ENCODE measurements around the gene UBA6. TPM values are rescaled to one million over a fixed set of nuclear protein-coding genes. Genes with fewer than 3 reads are reported as not detected.
"Not testable (repeated sequence)": the region's sequence is repeated elsewhere in the genome, so short reads cannot be mapped to it uniquely, and the experiment has no call there.

The UBA6 gene
- total RNA-seq, 1 experiment from 2014 or later: 51.3 TPM

- DNase-seq (ENCODE audit: low read depth, low spot score): no peak
- in situ Hi-C loops (cut with HindIII; ENCODE audit: low pct_unique_long_range_greater_than_20kb, low sequenced_read_pairs): no loop called here
Observed at GRCh38 chr4:67691328-67691727, 9.6 kb downstream of the UBA6 start.

- in situ Hi-C loops (cut with HindIII; ENCODE audit: low pct_unique_long_range_greater_than_20kb, low sequenced_read_pairs): no loop called here
- no peak for DNase-seq (ENCODE audit: low read depth, low spot score)
Observed at GRCh38 chr4:67687636-67688035, 13.3 kb downstream of the UBA6 start.

DNA sequence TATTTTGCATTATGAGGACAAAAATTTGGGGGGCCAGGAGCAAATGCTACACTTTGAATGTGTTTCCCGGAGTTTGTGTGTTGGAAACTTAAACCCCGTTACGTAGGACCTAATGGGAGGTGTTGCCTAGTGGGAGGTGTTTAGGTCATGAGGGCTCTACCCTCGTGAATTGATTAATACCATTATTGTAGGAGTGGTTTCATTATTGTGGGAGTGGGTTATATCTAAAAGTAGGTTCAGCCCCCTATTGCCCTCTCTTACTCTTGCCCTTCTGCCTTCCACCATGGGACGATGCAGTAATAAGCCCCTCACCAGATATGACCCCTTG lies 15.5 kb downstream of the UBA6 start:
- in situ Hi-C loops (cut with HindIII; ENCODE audit: low pct_unique_long_range_greater_than_20kb, low sequenced_read_pairs): no loop called here
- DNase-seq (ENCODE audit: low read depth, low spot score): no peak

DNA sequence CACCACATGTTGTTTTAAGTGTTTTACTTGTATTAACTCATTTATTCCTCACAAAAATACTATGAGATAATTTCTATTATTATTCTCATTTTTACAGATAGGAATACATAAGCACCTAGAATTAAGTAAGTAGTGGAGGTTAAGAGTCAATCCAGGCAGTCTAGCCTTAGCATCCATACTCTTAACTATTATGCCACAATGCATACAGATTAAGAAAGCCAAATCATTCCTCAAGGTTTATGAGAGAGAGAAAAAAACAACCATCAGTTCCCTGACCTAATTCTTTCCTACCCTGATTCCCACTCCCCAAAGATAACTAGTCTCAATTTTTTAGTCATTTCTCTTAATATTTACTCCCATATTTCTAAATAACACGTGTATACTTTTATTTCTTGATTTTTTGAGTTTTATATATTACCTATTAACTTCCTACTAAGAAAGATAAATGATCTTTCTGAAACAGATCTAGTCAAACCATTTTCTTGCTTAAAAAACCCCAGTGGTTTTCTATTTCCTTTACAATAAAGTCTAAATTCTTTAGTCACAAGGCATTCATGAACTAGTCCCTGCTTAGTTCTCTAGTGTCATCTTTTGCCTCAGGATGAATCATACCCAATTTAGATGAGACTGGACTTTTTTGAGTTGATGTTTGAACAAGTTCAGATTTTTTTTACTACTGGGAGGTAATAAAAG lies 16.0 kb downstream of the UBA6 start:
- no peak for DNase-seq (ENCODE audit: low read depth, low spot score)
- in situ Hi-C loops (cut with HindIII; ENCODE audit: low pct_unique_long_range_greater_than_20kb, low sequenced_read_pairs): no loop called here

DNA sequence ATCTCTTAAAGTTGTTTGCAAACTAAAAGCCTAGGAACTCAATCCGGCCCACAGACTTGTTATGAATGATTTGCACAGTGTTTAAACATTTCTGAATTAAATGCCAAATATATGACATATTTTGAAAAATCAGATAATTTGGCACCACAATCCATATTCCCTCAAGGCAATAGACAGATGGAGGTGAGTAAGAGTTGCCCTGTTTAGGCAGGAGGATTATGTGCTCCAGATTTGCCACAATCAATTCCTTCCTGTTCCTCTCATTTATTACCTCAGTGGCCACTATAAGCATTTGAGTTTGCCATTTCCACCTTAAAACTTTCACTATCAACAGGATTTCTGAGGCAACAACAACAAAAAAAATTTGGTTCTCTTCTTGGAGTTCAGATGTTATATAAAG lies 18.7 kb downstream of the UBA6 start:
- in situ Hi-C loops (cut with HindIII; ENCODE audit: low pct_unique_long_range_greater_than_20kb, low sequenced_read_pairs): no loop called here

DNA sequence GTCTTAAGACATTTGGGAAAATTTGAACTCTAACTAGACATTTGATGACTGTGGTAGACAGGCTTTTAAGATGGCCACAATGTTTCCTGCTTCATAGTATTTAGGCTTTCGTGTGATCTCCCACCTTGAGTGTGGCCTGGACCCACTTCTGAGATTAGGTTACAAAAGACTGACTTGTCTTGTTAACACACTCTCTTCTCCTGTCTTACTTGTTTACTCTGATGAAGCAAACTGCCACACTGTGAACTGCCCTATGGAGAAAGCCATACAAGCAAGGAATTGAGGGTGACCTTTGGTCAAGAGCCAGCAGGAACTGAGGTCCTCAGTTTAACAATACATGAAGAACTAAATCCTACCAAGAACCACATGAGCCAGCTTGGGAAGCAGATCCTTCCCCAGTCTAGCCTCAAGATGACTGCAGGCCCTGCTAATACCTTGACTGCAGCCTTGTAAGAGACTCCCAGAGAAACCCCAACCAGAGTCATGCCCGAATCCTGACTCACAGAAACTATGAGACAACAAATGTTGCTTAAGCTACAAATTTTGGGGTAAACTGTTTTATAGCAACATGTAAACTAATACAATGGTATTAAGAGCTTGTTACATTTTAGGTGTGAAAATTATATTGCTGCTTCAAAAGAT lies 20.3 kb downstream of the UBA6 start:
- DNase-seq (ENCODE audit: low read depth, low spot score): no peak
- in situ Hi-C loops (cut with HindIII; ENCODE audit: low pct_unique_long_range_greater_than_20kb, low sequenced_read_pairs): no loop called here

More for the DNA sequence above, 18.7 kb downstream of the UBA6 start:
- no peak for DNase-seq (ENCODE audit: low read depth, low spot score)

- no peak for DNase-seq (ENCODE audit: low read depth, low spot score)
- in situ Hi-C loops (cut with HindIII; ENCODE audit: low pct_unique_long_range_greater_than_20kb, low sequenced_read_pairs): no loop called here
Observed at GRCh38 chr4:67678612-67679011, 22.3 kb downstream of the UBA6 start.

DNA sequence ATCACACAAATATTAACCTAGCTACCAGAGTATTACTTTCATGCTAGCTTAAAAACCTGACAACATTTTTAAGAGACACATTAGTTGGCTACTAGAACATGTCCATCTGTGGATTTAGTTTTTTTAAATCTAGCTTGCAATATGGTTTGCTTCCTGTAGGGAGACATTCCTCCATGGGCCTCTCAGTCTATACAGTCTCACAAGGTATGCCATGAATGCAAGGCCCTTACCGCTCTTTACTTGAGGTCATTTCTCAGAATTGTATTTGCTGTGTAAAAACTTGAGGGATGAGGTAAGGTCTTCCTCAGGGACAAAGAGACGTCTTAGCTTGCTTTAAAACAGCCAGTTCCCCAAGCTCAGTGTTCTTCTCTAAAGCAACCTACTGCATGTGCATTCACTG lies 26.9 kb downstream of the UBA6 start:
- peak; percentile 1 for DNase-seq (ENCODE audit: low read depth, low spot score)
- in situ Hi-C loops (cut with HindIII; ENCODE audit: low pct_unique_long_range_greater_than_20kb, low sequenced_read_pairs): no loop called here

DNA sequence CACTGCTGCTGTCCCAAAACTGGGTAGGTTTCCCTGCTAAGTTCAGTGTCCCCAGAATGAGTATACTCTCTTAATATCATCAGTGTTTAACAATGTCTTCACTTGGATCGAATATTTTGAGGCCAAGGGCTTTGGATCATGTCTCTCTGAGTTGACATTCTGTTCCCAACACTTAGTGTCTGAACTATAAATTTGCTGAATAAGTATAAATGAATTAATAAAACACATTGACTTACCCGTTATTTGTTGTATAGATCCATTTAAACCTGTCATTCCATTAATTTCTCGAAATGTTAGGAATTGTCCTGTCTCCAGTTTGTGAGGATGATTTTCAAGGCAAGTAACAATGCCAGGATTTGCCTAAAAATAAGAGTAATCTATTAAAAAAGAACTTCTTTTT lies 32.6 kb downstream of the UBA6 start:
- in situ Hi-C loops (cut with HindIII; ENCODE audit: low pct_unique_long_range_greater_than_20kb, low sequenced_read_pairs): no loop called here
- DNase-seq (ENCODE audit: low read depth, low spot score): no peak

- no peak for DNase-seq (ENCODE audit: low read depth, low spot score)
- in situ Hi-C loops (cut with HindIII; ENCODE audit: low pct_unique_long_range_greater_than_20kb, low sequenced_read_pairs): no loop called here
Observed at GRCh38 chr4:67660418-67660817, 40.5 kb downstream of the UBA6 start.

DNA sequence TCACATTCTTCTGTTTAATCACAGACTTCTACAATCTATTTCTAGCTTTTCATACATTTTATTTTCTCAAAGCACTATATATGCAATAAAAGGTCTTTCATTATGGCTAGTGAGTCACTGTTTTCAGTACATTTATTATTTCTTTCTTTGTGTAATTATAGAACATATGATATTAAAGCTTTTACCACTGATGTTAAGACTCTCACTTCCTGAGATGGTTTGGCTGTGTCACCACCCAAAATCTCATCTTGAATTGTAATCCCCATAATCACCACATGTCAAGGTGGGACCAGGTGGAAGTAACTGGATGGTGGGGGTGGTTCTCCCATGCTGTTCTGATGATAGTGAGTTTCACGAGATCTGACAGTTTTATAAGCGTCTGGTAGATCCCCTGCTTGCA lies 41.9 kb downstream of the UBA6 start:
- DNase-seq (ENCODE audit: low read depth, low spot score): no peak
- in situ Hi-C loops (cut with HindIII; ENCODE audit: low pct_unique_long_range_greater_than_20kb, low sequenced_read_pairs): no loop called here

DNA sequence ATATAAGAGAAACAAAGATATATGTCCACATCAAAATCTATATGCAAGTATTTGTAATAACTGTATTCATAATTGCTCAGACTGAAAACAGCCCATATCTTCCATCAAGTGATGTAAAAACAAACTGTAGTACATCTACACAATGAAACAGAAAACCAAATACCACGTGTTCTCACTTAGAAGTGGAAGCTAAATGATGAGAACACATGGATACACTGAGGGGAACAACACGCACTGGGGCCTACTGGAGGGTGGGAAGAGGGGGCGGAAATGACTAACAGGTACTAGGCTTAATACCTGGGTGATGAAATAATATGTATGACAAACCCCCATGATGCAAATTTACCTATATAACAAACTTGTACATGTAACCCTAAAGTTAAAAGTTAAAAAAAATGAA lies 42.7 kb downstream of the UBA6 start:
- in situ Hi-C loops (cut with HindIII; ENCODE audit: low pct_unique_long_range_greater_than_20kb, low sequenced_read_pairs): no loop called here
- no peak for DNase-seq (ENCODE audit: low read depth, low spot score)

GRCh38 chr4:67651536-67651935 lies 49.4 kb downstream of the UBA6 start:
- in situ Hi-C loops (cut with HindIII; ENCODE audit: low pct_unique_long_range_greater_than_20kb, low sequenced_read_pairs): no loop called here
- no peak for DNase-seq (ENCODE audit: low read depth, low spot score)

GRCh38 chr4:67638136-67638535 lies 62.8 kb downstream of the UBA6 start:
- no peak for DNase-seq (ENCODE audit: low read depth, low spot score)
- in situ Hi-C loops (cut with HindIII; ENCODE audit: low pct_unique_long_range_greater_than_20kb, low sequenced_read_pairs): no loop called here

- in situ Hi-C loops (cut with HindIII; ENCODE audit: low pct_unique_long_range_greater_than_20kb, low sequenced_read_pairs): not testable (repeated sequence)
Observed at GRCh38 chr4:67636978-67637377, 64.0 kb downstream of the UBA6 start.

GRCh38 chr4:67635331-67635730 lies 65.6 kb downstream of the UBA6 start:
- in situ Hi-C loops (cut with HindIII; ENCODE audit: low pct_unique_long_range_greater_than_20kb, low sequenced_read_pairs): no loop called here
- DNase-seq (ENCODE audit: low read depth, low spot score): no peak

More at GRCh38 chr4:67636978-67637377, 64.0 kb downstream of the UBA6 start:
- DNase-seq (ENCODE audit: low read depth, low spot score): not testable (repeated sequence)

DNA sequence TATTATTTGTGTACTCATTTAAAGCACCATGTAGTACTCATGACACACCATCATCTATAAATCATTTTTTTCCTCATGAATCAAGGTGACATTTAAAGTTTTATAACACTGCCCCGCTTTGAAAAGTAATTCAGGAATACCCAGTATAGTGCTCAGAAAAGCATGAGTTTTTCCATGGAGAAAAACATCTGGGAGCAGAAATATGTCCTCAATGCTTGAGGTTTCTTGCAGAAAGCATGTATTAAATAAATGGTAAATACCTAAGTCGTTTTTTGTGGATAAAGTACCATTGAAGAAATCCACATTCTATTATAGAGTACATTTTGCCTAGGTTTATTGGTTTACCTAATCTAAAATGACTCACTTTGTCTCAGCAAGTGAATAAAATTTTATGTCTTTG lies 66.2 kb downstream of the UBA6 start:
- in situ Hi-C loops (cut with HindIII; ENCODE audit: low pct_unique_long_range_greater_than_20kb, low sequenced_read_pairs): no loop called here
- no peak for DNase-seq (ENCODE audit: low read depth, low spot score)

DNA sequence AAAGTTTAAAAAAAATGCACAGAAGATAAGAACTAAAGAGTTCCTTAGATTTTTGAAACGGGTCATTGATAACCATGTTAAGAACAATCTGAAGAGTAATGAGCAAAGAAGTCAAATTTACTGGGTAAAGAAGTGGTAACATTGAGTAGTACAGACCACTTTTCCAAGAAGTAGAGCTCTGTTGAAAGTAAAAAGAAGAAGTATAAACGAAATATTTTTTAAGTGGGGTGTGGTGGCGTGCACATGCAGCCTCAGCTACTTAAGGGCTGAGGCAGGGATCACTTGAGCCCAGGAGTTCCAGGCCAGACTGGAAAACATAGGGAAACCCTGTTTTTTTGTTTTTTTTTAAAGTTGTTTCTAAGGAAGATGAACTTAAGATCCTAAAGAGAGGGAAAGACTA lies 68.5 kb downstream of the UBA6 start:
- in situ Hi-C loops (cut with HindIII; ENCODE audit: low pct_unique_long_range_greater_than_20kb, low sequenced_read_pairs): no loop called here
- DNase-seq (ENCODE audit: low read depth, low spot score): no peak

DNA sequence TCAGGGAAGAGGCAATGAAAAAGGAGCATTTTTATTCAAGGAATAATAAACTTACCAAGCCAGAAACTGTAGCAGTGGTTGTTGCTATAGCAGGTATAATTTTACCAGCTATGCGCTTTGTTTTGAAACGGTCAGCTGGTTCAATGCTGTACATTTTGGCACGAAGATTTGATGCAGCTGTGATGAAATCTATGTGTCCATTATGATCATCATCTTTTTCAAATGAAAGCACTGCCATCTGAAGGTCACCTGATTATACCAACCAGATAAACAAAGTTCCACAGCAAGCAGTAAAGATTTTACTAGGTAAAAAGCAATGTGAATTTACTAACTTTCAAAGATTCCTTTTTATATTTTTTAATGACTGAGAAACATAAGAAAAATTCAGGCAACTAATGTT lies 76.0 kb downstream of the UBA6 start:
- peak; percentile 32 for DNase-seq (ENCODE audit: low read depth, low spot score)
- in situ Hi-C loops (cut with HindIII; ENCODE audit: low pct_unique_long_range_greater_than_20kb, low sequenced_read_pairs): no loop called here

Data from SK-MEL-5 (cell line).